A549 (cell line): Measurements from ENCODE around the gene EIF5AL1.

Experiments
- RAD21 ChIP-seq, 2 experiments: fragments of >200 bp in 1 of 2; sonication (Bioruptor Twin) in 1 of 2; formaldehyde crosslinking in 1 of 2; IDR thresholded peaks in 1 of 2; conservative IDR thresholded peaks in 1 of 2; 2 replicates in 1 of 2; 3 replicates in 1 of 2; pipeline ENCODE4 v1.6.1; 2012 to 2018; ENCODE audit warnings: inconsistent platforms in 1 of 2
- TF ChIP-seq, protein P1 (sequence below): fragments of >200 bp; sonication (Bioruptor Twin); formaldehyde crosslinking; IDR thresholded peaks from 3 replicates; pipeline ENCODE4 v1.5.1; 2016

DNA sequence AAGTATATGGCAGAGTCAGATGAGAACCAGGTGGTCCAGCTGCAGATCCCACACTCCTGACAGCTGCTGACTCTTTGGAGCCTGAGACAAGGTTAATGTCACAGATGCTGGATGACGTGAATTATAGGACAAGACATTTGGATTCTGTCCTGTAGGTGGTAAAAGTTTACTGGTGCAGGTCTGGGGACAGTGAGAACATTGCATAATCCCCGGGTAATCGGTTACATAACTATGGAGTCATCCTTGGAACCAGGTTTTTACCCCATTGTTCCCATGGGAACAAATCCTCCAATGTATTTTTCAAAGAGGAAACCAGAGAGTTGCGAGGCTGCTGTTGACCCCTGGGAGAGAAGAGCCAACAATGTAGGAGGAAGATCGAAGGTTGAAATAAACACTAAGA is 39.4 kb upstream of the EIF5AL1 start:
- TF ChIP-seq, protein P1, sequence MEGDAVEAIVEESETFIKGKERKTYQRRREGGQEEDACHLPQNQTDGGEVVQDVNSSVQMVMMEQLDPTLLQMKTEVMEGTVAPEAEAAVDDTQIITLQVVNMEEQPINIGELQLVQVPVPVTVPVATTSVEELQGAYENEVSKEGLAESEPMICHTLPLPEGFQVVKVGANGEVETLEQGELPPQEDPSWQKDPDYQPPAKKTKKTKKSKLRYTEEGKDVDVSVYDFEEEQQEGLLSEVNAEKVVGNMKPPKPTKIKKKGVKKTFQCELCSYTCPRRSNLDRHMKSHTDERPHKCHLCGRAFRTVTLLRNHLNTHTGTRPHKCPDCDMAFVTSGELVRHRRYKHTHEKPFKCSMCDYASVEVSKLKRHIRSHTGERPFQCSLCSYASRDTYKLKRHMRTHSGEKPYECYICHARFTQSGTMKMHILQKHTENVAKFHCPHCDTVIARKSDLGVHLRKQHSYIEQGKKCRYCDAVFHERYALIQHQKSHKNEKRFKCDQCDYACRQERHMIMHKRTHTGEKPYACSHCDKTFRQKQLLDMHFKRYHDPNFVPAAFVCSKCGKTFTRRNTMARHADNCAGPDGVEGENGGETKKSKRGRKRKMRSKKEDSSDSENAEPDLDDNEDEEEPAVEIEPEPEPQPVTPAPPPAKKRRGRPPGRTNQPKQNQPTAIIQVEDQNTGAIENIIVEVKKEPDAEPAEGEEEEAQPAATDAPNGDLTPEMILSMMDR, result no peak
- TF ChIP-seq RAD21 (conservative IDR thresholded peaks at IDR 0.05 in 1 of 2, IDR thresholded peaks at IDR 0.05 in 1 of 2), result no peak
